SK-N-SH treated with all-trans-retinoic acid at 6 μM for 48 hours (cell line): Measurements from ENCODE around the gene RGS6.

Experiments
- CSDC2 ChIP-seq: fragments of 250-450 bp; sonication (Bioruptor Pico); IDR thresholded peaks from 2 replicates; pipeline ENCODE4 v1.5.0; 2020; ENCODE audit warnings: mild to moderate bottlenecking, moderate library complexity
- ISL1 ChIP-seq: fragments of 250-450 bp; sonication (Bioruptor Pico); IDR thresholded peaks from 2 replicates; pipeline ENCODE4 v2.1.2; 2022; ENCODE audit warnings: mild to moderate bottlenecking, moderate library complexity
- RARB ChIP-seq: fragments of 250-450 bp; sonication (Bioruptor Pico); IDR thresholded peaks from 2 replicates; pipeline ENCODE4 v1.8.0; 2021; ENCODE audit warnings: mild to moderate bottlenecking, moderate library complexity
- TCF4 ChIP-seq: fragments of 250-450 bp; sonication (Bioruptor Pico); IDR thresholded peaks from 2 replicates; pipeline ENCODE4 v1.8.0; 2021; ENCODE audit warnings: mild to moderate bottlenecking, moderate library complexity, borderline replicate concordance
- ZFP3 ChIP-seq: fragments of 250-450 bp; sonication (Bioruptor Pico); IDR thresholded peaks from 2 replicates; pipeline ENCODE4 v1.5.0; 2020; ENCODE audit warnings: mild to moderate bottlenecking, moderate library complexity
- ZNF70 ChIP-seq: fragments of 450-650 bp; formaldehyde crosslinking; IDR thresholded peaks from 2 replicates; pipeline ENCODE4 v1.5.0; 2020; ENCODE audit warnings: mild to moderate bottlenecking, moderate library complexity
- TF ChIP-seq, protein P1 (sequence below): fragments of 250-450 bp; sonication (Bioruptor Pico); IDR thresholded peaks from 2 replicates; pipeline ENCODE4 v1.8.0; 2020; ENCODE audit warnings: mild to moderate bottlenecking, moderate library complexity, borderline replicate concordance
- TF ChIP-seq, protein P2 (sequence below): fragments of 250-450 bp; sonication (Bioruptor Pico); IDR thresholded peaks from 2 replicates; pipeline ENCODE4 v1.5.0; 2020; ENCODE audit warnings: mild to moderate bottlenecking, moderate library complexity
- TF ChIP-seq, protein P3 (sequence below): fragments of 250-450 bp; sonication (Bioruptor Pico); IDR thresholded peaks from 2 replicates; pipeline ENCODE4 v1.5.1; 2020; ENCODE audit warnings: low read depth, mild to moderate bottlenecking, moderate library complexity

DNA sequence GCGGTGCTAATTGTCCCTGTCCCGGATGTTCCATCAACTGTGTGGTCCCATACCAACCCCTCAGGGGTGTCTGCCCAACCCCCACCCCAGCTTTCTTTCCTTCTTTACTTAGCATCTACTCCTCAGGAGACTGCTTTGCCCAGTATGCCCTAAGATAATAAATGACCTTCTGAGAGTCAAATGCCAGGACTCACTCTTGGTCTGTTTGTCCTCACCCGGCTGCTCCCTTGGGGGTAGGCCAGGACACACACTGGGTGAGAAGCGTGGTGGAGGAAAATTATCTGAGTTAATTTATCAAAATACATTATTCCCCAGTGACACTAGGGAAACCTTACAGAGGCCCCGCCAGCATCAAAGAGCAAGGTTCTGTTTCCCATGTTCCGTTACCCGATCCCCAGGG, 457.0 kb downstream of the RGS6 start:
- TF ChIP-seq, protein P1, sequence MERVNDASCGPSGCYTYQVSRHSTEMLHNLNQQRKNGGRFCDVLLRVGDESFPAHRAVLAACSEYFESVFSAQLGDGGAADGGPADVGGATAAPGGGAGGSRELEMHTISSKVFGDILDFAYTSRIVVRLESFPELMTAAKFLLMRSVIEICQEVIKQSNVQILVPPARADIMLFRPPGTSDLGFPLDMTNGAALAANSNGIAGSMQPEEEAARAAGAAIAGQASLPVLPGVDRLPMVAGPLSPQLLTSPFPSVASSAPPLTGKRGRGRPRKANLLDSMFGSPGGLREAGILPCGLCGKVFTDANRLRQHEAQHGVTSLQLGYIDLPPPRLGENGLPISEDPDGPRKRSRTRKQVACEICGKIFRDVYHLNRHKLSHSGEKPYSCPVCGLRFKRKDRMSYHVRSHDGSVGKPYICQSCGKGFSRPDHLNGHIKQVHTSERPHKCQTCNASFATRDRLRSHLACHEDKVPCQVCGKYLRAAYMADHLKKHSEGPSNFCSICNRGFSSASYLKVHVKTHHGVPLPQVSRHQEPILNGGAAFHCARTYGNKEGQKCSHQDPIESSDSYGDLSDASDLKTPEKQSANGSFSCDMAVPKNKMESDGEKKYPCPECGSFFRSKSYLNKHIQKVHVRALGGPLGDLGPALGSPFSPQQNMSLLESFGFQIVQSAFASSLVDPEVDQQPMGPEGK (CRISPR knock-in tag) = no peak
- TF ChIP-seq, protein P2, sequence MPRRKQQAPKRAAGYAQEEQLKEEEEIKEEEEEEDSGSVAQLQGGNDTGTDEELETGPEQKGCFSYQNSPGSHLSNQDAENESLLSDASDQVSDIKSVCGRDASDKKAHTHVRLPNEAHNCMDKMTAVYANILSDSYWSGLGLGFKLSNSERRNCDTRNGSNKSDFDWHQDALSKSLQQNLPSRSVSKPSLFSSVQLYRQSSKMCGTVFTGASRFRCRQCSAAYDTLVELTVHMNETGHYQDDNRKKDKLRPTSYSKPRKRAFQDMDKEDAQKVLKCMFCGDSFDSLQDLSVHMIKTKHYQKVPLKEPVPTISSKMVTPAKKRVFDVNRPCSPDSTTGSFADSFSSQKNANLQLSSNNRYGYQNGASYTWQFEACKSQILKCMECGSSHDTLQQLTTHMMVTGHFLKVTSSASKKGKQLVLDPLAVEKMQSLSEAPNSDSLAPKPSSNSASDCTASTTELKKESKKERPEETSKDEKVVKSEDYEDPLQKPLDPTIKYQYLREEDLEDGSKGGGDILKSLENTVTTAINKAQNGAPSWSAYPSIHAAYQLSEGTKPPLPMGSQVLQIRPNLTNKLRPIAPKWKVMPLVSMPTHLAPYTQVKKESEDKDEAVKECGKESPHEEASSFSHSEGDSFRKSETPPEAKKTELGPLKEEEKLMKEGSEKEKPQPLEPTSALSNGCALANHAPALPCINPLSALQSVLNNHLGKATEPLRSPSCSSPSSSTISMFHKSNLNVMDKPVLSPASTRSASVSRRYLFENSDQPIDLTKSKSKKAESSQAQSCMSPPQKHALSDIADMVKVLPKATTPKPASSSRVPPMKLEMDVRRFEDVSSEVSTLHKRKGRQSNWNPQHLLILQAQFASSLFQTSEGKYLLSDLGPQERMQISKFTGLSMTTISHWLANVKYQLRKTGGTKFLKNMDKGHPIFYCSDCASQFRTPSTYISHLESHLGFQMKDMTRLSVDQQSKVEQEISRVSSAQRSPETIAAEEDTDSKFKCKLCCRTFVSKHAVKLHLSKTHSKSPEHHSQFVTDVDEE (CRISPR knock-in tag) = no peak
- TF ChIP-seq RARB (CRISPR knock-in tag) (no peak), ISL1 (CRISPR knock-in tag) (no peak), TCF4 (no peak), ZFP3 (CRISPR knock-in tag) (no peak), ZNF70 (CRISPR knock-in tag) (no peak), CSDC2 (no peak)
- TF ChIP-seq, protein P3, sequence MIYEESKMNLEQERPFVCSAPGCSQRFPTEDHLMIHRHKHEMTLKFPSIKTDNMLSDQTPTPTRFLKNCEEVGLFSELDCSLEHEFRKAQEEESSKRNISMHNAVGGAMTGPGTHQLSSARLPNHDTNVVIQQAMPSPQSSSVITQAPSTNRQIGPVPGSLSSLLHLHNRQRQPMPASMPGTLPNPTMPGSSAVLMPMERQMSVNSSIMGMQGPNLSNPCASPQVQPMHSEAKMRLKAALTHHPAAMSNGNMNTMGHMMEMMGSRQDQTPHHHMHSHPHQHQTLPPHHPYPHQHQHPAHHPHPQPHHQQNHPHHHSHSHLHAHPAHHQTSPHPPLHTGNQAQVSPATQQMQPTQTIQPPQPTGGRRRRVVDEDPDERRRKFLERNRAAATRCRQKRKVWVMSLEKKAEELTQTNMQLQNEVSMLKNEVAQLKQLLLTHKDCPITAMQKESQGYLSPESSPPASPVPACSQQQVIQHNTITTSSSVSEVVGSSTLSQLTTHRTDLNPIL (CRISPR knock-in tag) = no peak
